CD4-positive, alpha-beta T cell treated with Interferon gamma for 1 hour (primary cell): ENCODE results near the gene HIGD2A.

Experiments
- DNase-seq: peaks from one replicate; pipeline ENCODE4 v3.0.0-alpha.2; 2020

The HIGD2A gene

GRCh38 chr5:176369934-176370711 is 18.4 kb upstream of the HIGD2A start:
- no peak for DNase-seq

- DNase-seq, result peak; percentile 22
Observed at GRCh38 chr5:176371621-176372539, 16.7 kb upstream of the HIGD2A start.

DNA sequence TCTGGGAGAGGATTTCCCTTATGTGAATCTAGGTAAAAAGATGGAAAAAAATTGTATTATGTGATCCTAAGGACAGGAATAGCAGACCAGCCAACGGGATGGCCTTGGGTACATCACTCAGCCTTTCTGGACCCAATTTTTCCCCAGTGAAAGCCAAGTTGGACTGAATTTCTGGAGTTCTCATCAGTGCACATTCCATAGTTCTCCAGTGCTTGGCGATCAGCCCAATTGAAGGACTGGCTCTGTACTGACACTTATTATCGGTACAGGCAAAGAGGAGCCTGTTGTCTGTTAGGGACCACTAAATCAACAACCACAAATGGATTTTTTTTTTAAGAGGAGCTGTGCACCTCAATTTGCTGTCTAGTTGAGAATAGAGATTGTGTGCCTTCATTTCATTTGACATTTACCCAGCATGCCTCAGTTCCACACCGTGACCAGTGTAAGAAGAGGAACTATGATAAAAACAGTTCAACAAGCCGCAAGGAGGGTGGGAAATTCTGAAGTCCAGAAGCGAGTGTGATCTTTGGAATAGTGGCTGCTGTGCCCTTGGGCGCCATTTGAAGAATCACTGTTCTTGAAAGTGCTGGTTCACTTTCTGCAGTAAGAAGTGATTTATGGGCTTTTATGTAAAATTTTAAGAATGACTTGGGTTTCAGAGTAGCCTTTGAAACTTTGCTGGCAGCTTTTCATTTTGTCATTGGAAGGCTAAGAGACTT is 15.3 kb upstream of the HIGD2A start:
- DNase-seq, result no peak

- no peak for DNase-seq
Observed at GRCh38 chr5:176379881-176380280, 8.7 kb upstream of the HIGD2A start.

DNA sequence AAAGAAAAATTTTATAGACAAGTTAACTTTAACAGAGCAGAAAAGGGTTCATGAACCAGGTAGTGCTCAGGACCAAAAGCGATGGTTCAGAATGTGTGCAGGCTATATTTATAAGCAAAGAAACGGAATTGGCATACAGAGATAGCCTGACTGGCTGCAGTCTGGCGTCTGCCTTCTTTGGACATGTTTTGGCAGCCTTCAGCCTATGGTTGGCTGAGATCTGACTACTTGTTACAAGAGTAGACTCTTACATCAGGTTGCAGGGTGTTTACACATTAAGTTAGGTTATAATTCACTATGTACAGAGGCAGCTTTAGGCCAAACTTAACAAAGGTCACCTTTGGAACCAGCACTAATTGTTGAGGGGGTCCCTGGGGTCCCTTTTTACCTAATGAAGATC is 7.1 kb upstream of the HIGD2A start:
- DNase-seq, result no peak

GRCh38 chr5:176381979-176382378 is 6.6 kb upstream of the HIGD2A start:
- no peak for DNase-seq

- DNase-seq, result no peak
Observed at GRCh38 chr5:176382721-176383120, 5.8 kb upstream of the HIGD2A start.

- DNase-seq, result no peak
Observed at GRCh38 chr5:176383248-176383905, 5.2 kb upstream of the HIGD2A start.

DNA sequence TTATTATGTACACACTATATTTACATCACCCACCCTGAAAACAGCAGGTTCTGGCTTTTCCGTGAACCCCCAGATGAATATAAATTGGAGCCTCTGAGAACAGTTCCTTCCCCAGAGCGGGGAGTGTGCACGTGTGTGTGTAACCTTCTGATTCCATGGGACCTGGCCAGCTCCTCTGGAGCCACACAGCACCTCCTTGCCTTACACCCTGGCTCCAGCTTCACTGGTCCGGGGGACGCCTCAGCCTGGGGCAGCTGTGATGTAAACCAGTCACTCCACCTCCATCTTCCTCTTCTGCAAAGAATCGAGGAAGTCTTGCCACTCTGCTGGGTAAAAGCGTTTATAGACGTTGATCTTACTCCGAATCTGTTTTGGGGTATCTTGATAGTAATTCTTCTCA is 4.6 kb upstream of the HIGD2A start:
- DNase-seq, result no peak

DNA sequence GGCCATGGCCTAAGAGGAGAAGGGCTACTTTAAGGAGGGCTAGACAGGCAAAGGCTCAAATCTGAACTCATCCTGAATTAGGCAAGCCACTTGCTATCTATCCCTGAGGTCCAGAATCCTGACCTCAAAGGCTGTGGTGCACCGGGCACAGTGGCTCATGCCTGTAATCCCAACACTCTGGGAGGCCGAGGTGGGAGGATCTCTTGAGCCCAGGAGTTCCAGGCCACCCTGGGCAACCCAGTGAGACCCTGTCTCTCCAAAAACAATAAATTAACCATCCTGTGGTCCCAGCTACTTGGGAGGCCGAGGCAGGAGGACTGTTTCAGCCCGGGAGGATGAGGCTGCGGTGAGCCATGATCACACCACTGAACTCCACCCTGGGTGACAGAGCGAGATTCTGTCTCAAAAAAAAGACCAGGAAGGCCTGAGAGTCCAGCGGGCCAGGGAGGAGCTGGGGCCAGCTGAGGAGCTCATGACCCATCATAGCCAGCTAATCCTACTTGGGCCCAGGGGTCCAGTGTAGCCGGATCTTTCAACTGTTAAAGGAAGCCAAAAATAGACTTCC is 4.1 kb upstream of the HIGD2A start:
- DNase-seq, result no peak

- DNase-seq, result no peak
Observed at GRCh38 chr5:176384991-176385390, 3.6 kb upstream of the HIGD2A start.

- DNase-seq, result no peak
Observed at GRCh38 chr5:176386491-176386890, 2.1 kb upstream of the HIGD2A start.

- no peak for DNase-seq
Observed at GRCh38 chr5:176387384-176387925, 1.1 kb upstream of the HIGD2A start.

GRCh38 chr5:176388003-176388443 is 528 bp upstream of the HIGD2A start:
- DNase-seq, result no peak

GRCh38 chr5:176389135-176390123 is 878 bp downstream of the HIGD2A start:
- DNase-seq, result no peak

DNA sequence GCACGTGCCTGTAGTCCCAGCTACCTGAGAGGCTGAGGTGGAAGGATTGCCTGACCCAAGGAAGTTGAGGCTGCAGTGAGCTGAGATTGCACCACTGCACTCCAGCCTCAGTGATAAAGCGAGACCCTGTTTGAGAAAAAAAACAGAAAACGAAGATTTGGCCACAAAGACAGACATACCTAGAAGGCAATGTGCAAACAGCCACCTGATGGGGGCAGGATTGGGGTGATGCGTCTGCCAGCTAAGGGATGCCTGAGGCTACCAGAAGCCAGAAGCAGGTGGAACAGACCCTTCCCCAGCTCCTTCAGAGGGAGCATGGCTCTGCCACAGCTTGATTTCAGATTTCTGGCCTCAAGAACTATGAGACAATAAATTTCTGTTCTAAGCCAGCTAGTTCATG is 2.9 kb downstream of the HIGD2A start:
- no peak for DNase-seq

DNA sequence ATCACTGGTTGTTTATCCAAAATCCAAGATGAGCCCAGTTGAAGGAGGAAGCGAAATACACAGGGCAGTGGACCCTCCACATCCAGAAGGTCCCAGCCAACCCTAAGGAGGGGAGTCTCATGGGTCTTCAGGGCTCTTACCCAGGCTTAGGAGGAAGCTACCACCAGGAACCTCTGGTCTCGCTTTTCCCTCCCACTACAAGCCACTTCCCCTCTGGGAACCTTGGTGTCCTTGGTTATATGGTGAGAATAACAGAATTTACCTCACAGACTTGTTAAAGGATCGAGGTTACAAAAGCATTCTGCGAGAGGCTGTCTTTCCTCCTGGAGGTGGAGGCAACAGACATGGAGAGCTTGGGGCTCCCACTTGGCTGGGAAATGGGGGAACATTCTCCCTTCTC is 3.4 kb downstream of the HIGD2A start:
- no peak for DNase-seq

GRCh38 chr5:176392526-176392925 is 4.0 kb downstream of the HIGD2A start:
- no peak for DNase-seq

DNA sequence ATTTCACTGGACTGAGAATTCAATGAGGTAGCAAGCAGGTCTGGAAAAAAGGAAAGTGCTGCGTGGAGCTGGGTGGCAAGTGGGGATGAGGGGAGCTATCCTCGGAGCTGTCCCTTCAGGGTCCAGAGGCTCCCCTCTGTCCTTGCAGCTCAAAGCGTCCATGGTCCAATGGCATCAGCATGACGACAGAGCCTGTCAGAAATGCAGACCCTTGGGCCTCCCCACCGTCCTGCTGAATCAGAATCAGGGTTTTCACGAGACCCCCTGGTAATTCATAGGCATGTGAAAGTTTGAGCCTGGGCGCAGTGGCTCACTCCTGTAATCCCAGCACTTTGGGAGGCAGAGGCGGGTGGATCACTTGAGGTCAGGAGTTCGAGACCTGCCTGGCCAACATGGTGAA is 5.5 kb downstream of the HIGD2A start:
- no peak for DNase-seq

GRCh38 chr5:176394881-176395675 is 6.5 kb downstream of the HIGD2A start:
- DNase-seq, result no peak
